HG03460 (cell line): ENCODE data around the gene XIRP2.
"Not testable (repeated sequence)": the region's sequence is repeated elsewhere in the genome, so short reads cannot be mapped to it uniquely, and the experiment has no call there.

Experiments used
- ATAC-seq: cut with Tn5 transposase; IDR thresholded peaks from one replicate; pipeline ENCODE4 v1.9.1; 2021; ENCODE audit not compliant: unreplicated experiment

Gene XIRP2

DNA sequence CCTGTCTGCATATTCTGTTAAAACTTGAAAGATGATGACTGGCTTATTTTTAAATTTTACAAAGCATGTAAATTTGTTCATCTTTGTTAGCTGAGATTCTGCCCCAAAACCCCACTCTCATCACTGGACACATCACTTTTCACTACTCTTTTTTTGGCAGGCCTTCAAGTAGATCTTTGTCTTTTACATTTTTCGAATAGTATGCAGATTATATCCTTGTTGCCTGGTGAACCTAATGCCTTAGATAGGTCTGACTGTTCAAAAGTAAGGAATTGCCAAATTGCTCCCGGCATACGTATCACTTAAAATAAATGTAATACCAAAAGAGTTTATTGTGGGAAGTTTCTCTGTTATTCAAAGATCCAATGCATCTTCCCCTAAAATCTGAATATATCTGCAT lies 303.3 kb downstream of the XIRP2 start:
- no peak for ATAC-seq

DNA sequence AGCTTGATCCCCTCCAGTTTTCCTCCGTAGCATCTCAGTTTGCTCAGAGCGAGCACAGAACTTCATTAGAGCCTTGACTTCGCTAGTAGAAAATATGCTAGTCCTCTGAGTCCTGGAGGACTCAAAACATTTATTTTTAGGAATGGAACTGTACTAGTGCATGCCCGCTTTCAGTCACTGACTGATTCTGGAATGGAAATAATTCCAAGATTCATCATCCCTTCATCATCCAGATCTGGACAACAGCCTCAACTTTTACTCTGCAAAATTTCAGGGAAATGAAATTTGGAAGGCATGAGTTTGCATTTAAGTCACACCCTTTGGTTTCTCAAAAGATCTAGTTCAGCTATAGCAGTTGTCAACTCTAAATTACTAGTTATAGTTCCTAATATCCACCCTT lies 304.6 kb downstream of the XIRP2 start:
- no peak for ATAC-seq

DNA sequence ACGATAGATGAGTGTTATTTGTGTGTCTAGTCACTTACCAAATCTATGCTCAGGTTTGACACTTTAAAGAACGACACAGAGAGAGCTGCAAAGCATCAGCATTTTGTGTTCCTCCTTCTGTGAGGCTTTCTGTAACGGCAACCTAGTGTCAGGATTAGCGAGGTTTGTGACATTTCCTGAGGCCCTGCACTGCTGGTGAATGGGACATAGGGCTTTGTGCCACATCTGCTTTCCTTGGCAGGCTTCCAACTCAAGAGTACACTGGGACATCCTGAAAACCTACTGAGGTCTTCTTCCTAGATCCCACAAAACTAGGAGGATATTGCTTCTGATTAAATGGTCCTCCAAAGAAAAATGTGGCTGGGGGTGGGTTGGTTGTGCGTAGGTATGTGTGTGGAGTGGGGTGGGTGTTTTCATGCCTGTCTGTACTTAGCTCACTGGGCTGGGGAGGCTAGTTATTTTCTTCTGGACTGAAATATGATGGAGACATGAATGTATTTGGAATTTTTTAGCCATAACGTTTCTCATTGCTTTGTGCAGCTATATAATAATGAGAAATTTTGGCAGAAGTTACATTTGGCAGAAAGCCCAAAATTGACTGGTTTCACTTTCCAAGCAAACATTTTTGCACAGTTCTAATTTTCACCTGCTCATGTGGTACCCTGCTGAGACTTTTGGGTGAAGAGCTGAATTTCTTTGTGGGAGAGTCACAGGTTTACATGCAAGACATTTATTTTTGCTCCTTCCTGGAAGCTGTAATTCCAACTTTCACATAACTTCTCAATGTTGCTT lies 308.4 kb downstream of the XIRP2 start:
- no peak for ATAC-seq

DNA sequence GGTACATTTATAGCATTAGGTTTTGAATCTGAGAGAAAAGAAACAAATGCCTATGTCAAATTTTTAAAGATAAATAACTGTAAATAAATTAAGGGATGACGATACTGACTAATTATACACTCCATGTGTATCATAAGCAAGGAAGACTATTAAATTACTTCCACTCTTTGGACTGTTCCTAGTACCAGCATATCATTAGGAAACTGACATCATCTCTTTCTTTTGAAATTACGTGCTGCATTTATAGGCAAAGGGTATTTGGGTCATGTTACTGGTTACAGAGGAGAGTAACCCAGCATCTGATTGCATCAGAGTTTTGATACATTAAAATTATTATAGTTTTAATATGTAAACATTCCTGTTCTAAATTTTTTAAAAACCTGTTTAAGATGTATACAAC lies 309.7 kb downstream of the XIRP2 start:
- no peak for ATAC-seq

DNA sequence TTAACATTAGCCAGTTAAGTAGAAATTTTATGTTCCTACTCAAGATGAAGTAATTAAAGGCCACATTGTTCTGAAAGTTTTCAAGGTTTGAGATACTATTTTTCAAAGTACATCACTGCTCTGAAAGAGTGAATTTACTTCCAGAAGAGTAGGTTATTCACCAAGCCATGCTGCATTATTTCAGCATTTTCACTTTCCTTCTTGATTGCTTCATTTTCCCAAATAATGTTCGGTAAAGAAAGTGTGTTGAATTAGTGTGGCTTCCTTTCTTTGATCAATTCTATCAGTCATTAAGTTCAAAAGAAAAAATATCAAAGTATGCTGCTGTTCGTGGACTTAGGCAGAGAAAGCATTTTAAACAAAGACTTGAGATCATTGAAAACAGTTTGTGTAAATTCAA lies 310.3 kb downstream of the XIRP2 start:
- no peak for ATAC-seq

DNA sequence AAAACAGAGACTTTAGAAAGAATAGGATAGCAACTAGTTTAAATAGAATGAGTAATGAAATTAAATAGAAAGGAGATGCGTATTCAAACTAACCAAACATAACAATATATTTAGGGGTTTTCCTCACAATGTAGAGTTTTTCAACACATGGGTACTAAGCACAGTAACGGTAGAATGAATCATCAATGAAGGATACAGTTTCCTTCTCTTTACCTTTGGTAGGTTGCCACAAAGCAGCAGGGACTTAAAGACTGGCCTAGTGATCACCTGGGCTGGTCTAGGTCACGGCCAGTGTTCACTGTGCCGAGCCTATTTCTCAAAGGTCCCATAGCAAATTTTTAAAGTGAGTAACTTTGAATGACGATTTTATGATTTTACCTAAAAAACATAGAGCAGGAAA lies 311.7 kb downstream of the XIRP2 start:
- no peak for ATAC-seq

DNA sequence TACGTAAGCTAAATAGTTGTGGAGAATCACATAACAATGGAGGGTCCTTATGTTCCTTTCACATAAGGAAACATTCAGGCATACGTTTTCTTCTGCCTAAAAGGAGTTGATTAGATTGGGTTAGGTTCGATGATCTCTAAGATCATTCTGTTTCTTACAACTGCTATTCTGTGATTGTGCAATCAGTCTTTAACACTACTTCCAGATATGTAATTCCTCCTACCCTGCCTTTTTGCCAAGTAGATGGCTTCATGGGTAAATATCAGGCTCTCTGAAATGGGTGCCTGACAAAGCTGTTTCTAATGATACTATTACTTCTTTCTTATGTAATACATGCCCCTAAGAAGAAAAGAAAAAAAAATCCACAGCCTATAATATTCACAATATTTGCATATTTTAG lies 321.5 kb downstream of the XIRP2 start:
- no peak for ATAC-seq

DNA sequence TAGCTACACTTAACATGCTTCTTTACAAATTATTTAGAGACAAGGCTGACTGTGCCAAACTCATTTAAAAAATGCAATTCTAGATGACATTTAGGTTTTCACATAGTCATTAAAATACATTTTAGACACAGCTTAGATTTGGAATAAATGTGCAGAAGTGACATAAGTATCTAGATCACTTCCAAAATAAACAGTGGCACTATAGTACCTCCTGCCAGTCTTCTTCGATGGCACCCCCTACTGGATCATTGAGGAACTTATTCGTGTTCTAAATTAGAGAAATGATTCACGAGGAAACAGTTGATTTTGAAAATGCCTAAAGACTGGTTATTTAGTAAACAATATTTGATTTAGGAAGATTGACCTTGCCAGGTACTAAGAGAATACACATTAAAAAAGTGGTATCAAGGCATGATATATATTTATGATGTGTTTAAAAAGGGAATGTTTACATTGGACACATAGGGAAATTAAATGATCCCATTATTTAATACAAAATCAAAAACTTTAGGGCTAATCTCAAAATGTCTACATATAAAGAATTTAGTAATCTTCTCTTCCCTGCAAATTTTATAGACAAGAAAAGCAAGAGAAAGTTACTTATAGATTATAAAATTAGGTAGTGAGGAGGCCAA lies 323.9 kb downstream of the XIRP2 start:
- peak; percentile 74 for ATAC-seq

DNA sequence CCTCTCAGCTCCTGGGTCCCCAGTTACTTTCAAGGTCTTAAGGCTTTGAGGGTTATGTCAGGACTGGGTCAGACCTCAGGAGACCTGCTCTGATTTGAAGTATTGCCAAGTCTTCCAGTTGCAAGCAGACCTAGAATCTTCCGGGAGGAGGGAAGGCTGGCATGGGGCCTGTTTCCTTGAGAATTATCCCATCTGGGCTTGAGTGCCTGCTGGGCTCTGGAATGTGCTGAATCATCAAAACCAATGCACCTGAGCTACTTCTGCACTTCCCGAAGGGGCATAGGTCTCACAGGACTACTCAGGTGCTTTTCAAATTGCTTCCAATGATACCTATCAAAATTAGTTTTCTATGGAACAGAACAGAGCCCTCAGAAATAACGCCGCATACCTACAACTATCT lies 327.3 kb downstream of the XIRP2 start:
- ATAC-seq, result no peak

DNA sequence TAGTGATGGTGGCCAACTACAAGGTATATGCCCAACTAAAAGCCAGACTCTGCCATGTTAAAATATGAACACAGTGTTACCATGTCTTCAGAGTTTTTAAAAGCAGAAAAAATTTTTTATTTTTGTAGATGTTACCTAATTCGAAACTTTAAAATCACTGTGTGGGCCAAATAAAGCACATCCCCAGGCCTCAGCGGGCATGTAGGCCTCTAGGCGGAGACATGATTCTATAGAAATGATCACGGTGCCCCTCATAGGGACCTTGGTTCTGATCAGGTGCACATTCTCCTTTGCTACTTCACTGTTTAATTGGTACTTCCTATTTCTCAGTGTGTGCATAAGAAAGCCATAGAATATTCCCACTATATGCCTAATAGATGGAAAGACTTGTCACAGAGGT lies 349.2 kb downstream of the XIRP2 start:
- no peak for ATAC-seq

DNA sequence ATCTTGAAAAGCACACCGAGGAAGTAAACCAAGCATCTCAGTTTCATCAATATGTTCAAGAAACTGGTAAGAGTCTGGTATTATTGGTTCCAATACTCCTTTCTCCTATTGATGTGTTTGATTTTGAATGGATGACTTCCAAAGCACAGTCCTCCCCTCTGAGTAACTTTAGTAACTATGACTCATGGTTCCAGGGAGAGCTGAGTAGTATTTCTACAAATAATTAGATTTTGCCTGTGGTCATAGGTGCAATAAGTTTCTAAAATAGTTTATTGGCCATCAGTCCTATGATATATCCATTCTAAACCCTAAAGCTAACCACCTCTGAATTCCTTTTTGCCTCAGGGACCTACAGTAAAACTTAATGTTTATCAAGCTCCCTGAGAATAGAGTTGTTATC lies 352.4 kb downstream of the XIRP2 start:
- no peak for ATAC-seq

DNA sequence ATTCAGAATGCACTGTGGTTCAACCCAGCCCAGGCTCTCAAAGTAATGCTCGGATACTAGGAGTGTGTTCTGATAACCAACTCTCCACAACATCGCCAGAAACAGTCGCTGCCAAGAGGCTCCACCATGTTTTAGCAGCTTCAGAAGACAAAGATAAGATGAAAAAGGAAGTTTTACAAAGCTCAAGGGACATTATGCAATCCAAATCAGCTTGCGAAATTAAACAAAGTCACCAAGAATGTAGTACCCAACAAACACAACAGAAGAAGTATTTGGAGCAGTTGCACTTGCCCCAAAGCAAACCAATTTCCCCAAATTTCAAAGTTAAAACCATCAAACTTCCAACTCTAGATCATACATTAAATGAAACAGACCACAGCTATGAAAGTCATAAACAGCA lies 360.9 kb downstream of the XIRP2 start:
- no peak for ATAC-seq

DNA sequence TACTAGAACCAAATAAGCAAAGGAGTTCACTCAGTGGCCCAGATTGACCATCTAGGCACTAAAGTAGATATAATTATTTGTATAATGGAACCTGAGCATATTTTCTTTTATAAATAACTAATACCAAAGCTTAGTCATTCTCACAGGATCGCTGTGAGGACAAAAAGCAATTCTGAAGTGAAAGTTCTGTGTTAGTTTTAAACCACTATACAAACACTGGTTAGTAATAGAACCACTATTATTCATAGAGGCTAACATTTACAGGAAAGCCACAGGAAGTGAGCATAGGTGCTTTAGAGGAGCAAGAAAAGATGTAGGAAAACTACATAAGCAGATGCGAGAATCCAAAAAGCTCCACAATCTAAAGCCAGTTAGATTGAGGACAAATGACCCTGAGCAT lies 364.7 kb downstream of the XIRP2 start:
- ATAC-seq, result no peak

DNA sequence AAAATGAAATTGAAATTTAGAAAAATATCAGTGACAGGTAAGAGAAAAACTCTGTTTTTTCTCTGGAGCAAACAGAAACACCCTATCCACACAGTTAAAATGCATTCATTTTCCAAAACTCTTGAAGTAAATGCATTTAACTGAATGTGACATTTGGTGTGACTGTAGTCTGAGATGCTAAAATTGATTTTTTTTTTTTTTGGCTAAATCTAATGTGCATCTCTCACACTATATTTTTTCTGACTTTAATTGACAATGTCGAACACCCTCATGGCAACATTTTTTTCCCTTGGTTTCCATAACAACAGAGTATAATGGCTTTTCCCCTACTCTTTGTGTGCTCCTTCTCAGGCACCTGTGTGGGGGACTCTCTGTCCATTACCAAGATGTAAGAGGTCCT lies 366.4 kb downstream of the XIRP2 start:
- no peak for ATAC-seq

DNA sequence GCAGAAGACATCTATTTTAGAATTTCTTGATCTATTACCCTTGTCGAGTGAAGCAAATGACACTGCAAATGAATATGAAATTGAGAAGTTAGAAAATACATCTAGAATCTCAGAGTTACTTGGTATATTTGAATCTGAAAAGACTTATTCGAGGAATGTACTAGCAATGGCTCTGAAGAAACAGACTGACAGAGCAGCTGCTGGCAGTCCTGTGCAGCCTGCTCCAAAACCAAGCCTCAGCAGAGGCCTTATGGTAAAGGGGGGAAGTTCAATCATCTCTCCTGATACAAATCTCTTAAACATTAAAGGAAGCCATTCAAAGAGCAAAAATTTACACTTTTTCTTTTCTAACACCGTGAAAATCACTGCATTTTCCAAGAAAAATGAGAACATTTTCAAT lies 370.4 kb downstream of the XIRP2 start:
- no peak for ATAC-seq

DNA sequence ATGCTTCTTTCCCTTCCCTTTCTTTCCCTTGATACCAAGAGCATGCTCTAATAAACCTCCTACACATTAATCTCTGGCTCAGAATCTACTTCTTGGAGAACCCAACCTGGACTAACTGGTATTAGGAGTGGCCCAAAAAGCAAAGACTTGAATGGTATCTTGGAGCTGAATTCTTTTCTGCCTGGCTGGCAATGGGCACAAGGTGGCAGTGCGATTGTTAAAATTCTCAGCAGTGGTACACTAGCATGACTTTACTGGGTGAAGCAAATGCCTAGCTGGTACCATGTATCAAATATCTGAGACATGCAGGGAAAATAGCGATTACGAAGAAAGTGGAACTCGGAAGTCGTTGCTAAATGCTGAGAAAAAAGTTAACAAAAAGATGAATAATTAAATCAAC lies 376.1 kb downstream of the XIRP2 start:
- ATAC-seq, result no peak

DNA sequence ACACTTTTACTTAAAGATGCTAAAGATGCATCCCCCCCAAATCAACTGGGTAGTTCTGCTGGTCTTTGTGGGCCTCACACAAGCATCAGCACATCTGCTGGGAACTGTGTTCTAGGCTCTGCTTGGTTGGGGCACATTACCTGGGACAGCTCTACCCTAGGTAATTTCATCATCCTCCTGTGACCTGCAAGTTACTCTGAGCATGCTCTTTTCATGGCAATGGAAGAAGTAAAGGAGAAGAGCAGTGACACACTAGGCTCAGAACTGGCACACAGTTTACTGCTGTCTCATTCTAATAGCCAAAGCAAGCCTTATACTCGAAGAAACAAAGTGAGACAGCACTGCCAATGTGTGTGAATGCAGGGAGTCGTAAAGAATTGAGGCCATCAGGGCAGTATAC lies 376.7 kb downstream of the XIRP2 start:
- ATAC-seq, result no peak

DNA sequence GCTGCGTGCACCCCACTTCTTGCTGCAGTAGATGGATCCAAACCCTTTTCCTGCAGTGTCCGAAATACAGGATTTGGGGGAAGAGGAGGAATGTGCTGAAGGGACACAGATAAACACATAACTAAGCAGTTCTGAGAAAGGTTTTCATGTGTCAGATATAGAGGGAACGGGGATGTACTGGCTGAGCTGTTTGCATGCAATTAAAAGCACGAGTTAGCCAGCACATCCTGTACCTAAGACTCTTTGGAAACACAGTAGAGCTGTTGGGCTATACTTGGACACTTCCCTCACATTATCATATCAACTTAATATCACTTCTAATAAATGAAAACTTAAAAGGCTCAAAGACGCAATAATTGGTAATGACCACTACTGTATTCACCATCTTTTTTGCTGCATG lies 377.4 kb downstream of the XIRP2 start:
- no peak for ATAC-seq

DNA sequence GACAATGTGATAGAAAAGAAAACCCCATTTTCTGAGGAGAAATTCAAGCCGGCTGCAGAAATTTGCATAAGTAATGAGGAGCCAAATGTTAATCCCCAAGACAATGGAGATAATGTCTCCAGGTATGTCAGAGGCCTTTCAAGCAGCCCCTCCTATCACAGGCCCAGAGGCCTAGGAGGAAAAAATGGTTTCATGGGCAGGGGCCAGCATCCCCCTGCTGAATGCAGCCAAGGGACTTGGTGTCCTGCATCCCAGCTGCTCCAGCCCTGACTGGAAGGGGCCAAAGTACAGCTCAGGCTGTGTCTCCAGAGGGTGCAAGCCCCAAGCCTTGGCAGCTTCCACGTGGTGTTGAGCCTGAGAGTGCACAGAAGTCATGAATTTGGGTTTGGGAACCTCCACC lies 380.0 kb downstream of the XIRP2 start:
- not testable (repeated sequence) for ATAC-seq

DNA sequence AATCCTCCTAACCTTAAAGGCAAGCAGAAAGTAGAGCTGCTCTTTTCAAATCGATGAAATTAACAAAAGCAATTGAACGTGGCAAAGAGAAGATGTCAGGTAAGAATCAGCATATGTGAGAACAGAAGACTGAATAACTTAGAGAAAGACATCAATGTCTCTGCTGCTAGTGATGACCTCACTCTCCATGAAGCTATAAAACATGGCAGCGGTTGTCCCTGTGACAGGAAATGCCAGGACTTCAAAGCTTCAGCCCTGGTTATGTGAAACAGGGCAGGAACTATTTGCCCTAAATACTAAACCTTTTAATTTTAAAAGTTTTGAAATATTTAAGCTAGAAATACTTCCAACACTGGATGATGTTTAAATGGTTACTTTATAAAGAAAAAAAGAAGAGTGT lies 383.7 kb downstream of the XIRP2 start:
- ATAC-seq, result no peak

DNA sequence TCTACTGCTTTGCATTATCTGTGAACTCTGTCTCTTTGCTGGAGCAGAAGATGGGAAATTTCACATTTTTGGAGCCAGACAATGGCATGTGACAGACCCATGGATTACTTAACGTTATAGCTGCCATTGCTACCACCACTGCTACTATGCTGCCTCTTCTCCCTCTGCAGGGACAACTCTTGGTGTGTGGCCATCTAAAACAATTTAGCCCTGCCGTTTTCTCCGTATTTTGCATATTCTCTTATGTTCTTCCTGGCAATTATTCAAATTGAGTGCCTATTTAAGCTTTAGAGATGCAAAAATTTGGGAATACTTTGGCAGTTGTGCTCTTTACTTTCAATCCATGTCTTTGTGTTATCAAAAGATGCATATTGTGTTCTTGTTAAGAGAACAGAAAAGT lies 386.8 kb downstream of the XIRP2 start:
- no peak for ATAC-seq

DNA sequence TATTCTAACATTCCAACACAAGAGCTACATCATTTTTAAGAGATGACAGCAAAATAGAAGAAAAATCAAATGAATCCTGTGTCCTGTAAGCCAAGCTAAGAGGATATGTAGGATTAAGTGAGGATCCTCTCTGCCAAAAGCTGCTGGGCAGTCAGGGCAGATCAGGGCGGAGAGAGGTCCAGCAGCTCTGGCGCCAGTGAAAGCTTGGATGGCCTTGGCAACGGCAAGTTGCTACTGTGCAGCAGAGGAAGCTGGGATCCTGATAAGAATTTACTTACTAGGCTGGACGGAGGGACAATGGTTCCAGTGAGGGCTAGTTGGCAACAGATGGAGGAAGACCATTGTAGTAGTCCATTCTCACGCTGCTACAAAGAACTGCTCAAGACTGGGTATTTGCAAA lies 391.5 kb downstream of the XIRP2 start:
- ATAC-seq, result no peak

DNA sequence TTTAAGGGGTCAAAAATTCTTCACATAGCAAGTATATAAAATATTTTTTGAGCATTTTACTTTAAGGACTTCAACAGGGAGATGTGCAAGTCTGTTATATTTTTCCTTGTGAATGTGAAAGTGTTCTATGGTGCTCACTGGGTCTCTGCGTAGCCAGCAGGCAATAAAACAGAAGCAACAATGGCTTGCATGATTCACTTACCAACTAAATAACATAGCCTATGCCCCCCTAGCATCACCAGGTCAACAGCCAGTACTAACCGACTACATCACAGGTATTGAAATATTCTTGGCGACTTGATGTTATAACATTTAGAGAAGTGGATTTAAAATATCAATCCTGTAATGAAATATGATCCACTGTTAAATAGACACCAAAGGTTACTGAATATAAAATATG lies 398.9 kb downstream of the XIRP2 start:
- no peak for ATAC-seq
